Measurements from ENCODE around the gene TBC1D14. TPM values are rescaled to one million over a fixed set of nuclear protein-coding genes. Genes with fewer than 3 reads are reported as not detected.
"Not testable (repeated sequence)": the region's sequence is repeated elsewhere in the genome, so short reads cannot be mapped to it uniquely, and the experiment has no call there.

TBC1D14 gene
- total RNA-seq, 4 donors from 2014 or later, result 42.6 to 56.9 (median 54.0) TPM

- DNase-seq, result no peak
- H3K36me3 ChIP-seq, result no peaks in the 10 kb centered on the region
- no peaks in the 10 kb centered on the region for H3K27me3 ChIP-seq
- no peak overlapping the region for H3K4me3 ChIP-seq
- TF ChIP-seq POLR2AphosphoS5 (IDR thresholded peaks at IDR 0.05) (no peak), EP300 (IDR thresholded peaks at IDR 0.05; ENCODE audit: low read depth) (no peak), CTCF (IDR thresholded peaks at IDR 0.05) (no peak), POLR2A (IDR thresholded peaks at IDR 0.05) (no peak)
- in situ Hi-C loops (cut with MboI; ENCODE audit: low pct_ligation_motif_present in 1 of 4, low pct_unique_long_range_greater_than_20kb in 1 of 4, low sequenced_read_pairs in 3 of 4) (loop anchor here in 3 of 4 donors (10.0 kb wide), 3 partner anchors 173 to 363 kb away; partner anchors contain the start of genes TBC1D14 (in 3 of the 3) and BLOC1S4 (in 1 of the 3)), intact Hi-C loops (cut with DNase I; ENCODE audit: low total_unique reads) (loop anchor here (10.0 kb wide), 1 partner anchor 93 kb away; no protein-coding TSS in a partner anchor)
- H3K9me3 ChIP-seq, result no peaks in the 10 kb centered on the region
- 77 to 82% methylated on average over 4 to 5 of the region's 5 CpGs for WGBS, 2 donors (ENCODE audit: low coverage in 1 of 2)
- H3K4me1 ChIP-seq, result no peaks in the 10 kb centered on the region
- no peak overlapping the region for H3K27ac ChIP-seq
Observed at GRCh38 chr4:7078025-7078424, 168.4 kb downstream of the TBC1D14 start.

- not testable (repeated sequence) for DNase-seq, H3K4me3 ChIP-seq, H3K27ac ChIP-seq, H3K27me3 ChIP-seq, H3K9me3 ChIP-seq, H3K4me1 ChIP-seq, H3K36me3 ChIP-seq
- intact Hi-C loops (cut with DNase I; ENCODE audit: low total_unique reads), result loop anchor here (10.0 kb wide), 1 partner anchor 95 kb away; no protein-coding TSS in a partner anchor
- in situ Hi-C loops (cut with MboI; ENCODE audit: low pct_ligation_motif_present in 1 of 4, low pct_unique_long_range_greater_than_20kb in 1 of 4, low sequenced_read_pairs in 3 of 4), result loop anchor here in 3 of 4 donors (10.0 kb wide), 3 partner anchors 175 to 365 kb away; partner anchors contain the start of genes TBC1D14 (in 3 of the 3) and BLOC1S4 (in 1 of the 3)
Observed at GRCh38 chr4:7079483-7079882, 169.9 kb downstream of the TBC1D14 start.

- H3K4me1 ChIP-seq, H3K4me3 ChIP-seq, H3K9me3 ChIP-seq, H3K36me3 ChIP-seq, H3K27ac ChIP-seq, H3K27me3 ChIP-seq, DNase-seq: not testable (repeated sequence)
- 53 to 70% methylated on average over 2 of the region's 2 CpGs for WGBS, 2 donors (ENCODE audit: low coverage in 1 of 2)
- intact Hi-C loops (cut with DNase I; ENCODE audit: low total_unique reads) (loop anchor here (10.0 kb wide), 1 partner anchor 95 kb away; no protein-coding TSS in a partner anchor), in situ Hi-C loops (cut with MboI; ENCODE audit: low pct_ligation_motif_present in 1 of 4, low pct_unique_long_range_greater_than_20kb in 1 of 4, low sequenced_read_pairs in 3 of 4) (loop anchor here in 3 of 4 donors (10.0 kb wide), 3 partner anchors 175 to 365 kb away; partner anchors contain the start of genes TBC1D14 (in 3 of the 3) and BLOC1S4 (in 1 of the 3))
Observed at GRCh38 chr4:7079909-7080308, 170.3 kb downstream of the TBC1D14 start.

Other genes starting within 250 kb of the TBC1D14 start
- gene S100P, start 215.9 kb upstream of the TBC1D14 start, total RNA-seq, result 1 to 10 TPM in 2 of 4 donors, not detected in 2; 7.5 to 7.8 TPM
- 10 to 100 TPM; 18.3 to 51.0 (median 30.3) TPM for gene MRFAP1L1, start 200.0 kb upstream of the TBC1D14 start, total RNA-seq
- 10 to 100 TPM in 3 of 4 donors, under 1 TPM in 1; 1.00 to 18.8 (median 12.4) TPM for gene BLOC1S4, start 193.7 kb upstream of the TBC1D14 start, total RNA-seq
- gene KIAA0232, start 127.1 kb upstream of the TBC1D14 start, total RNA-seq, result 10 to 100 TPM; 17.9 to 83.4 (median 43.0) TPM
- 10 to 100 TPM; 18.7 to 31.8 (median 27.4) TPM for gene TADA2B, start 133.5 kb downstream of the TBC1D14 start, total RNA-seq
- 10 to 100 TPM in 2 of 4 donors, 1 to 10 TPM in 2; 1.1 to 22.0 (median 12.5) TPM for gene GRPEL1, start 158.2 kb downstream of the TBC1D14 start, total RNA-seq

Measured in transverse colon (tissue), 4 donors.